Measurements from ENCODE around the gene NEUROG1. TPM values are rescaled to one million over a fixed set of nuclear protein-coding genes. Genes with fewer than 3 reads are reported as not detected.
"Not testable (repeated sequence)": the region's sequence is repeated elsewhere in the genome, so short reads cannot be mapped to it uniquely, and the experiment has no call there.

NEUROG1 gene
- total RNA-seq, 1 donor from 2014 or later = 0.04 TPM

GRCh38 chr5:135534609-135535419, 950 bp downstream of the NEUROG1 start:
- Histone ChIP-seq H3K36me3 (ENCODE audit: control insufficient read depth, insufficient read depth, low read length) (no peaks in the 10 kb centered on the region), H3K4me3 (ENCODE audit: low read depth, low read length) (no peak overlapping the region), H3K27me3 (ENCODE audit: control insufficient read depth, insufficient read depth, low read length) (peaks cover 66% of the 10 kb centered on the region)
- TF ChIP-seq, protein P1, sequence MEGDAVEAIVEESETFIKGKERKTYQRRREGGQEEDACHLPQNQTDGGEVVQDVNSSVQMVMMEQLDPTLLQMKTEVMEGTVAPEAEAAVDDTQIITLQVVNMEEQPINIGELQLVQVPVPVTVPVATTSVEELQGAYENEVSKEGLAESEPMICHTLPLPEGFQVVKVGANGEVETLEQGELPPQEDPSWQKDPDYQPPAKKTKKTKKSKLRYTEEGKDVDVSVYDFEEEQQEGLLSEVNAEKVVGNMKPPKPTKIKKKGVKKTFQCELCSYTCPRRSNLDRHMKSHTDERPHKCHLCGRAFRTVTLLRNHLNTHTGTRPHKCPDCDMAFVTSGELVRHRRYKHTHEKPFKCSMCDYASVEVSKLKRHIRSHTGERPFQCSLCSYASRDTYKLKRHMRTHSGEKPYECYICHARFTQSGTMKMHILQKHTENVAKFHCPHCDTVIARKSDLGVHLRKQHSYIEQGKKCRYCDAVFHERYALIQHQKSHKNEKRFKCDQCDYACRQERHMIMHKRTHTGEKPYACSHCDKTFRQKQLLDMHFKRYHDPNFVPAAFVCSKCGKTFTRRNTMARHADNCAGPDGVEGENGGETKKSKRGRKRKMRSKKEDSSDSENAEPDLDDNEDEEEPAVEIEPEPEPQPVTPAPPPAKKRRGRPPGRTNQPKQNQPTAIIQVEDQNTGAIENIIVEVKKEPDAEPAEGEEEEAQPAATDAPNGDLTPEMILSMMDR (IDR thresholded peaks at IDR 0.05; ENCODE audit: insufficient read depth, low read length, poor library complexity, severe bottlenecking) = no peak
- DNase-seq (ENCODE audit: low read depth) = no peak

DNA sequence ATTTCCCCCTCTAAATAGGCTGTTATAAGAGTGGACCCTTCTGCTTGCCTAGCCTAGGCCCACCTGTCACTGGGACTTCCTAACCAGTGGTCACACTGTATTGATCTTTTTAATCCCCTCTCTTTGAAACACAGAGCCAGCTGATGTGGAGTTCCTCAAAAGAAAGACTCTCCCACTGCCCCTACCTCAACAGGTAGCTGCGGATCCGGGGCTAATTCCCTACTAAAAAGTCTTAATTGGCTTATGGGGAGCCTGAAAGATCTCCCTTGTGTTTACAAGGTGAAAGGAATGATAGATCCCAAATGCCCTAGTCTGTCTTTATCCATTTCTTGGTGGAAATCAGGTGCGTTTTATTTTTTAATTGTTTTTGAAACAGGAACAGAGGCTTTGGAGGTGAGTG, 2.0 kb downstream of the NEUROG1 start:
- no peak for DNase-seq (ENCODE audit: low read depth)
- Histone ChIP-seq H3K27me3 (ENCODE audit: control insufficient read depth, insufficient read depth, low read length) (peaks cover 65% of the 10 kb centered on the region), H3K4me3 (ENCODE audit: low read depth, low read length) (no peak overlapping the region), H3K36me3 (ENCODE audit: control insufficient read depth, insufficient read depth, low read length) (no peaks in the 10 kb centered on the region)
- TF ChIP-seq, protein P1 (IDR thresholded peaks at IDR 0.05; ENCODE audit: insufficient read depth, low read length, poor library complexity, severe bottlenecking) = no peak

GRCh38 chr5:135533334-135533733, 2.4 kb downstream of the NEUROG1 start:
- TF ChIP-seq, protein P1 (IDR thresholded peaks at IDR 0.05; ENCODE audit: insufficient read depth, low read length, poor library complexity, severe bottlenecking) = no peak
- Histone ChIP-seq H3K36me3 (ENCODE audit: control insufficient read depth, insufficient read depth, low read length) (no peaks in the 10 kb centered on the region), H3K4me3 (ENCODE audit: low read depth, low read length) (no peak overlapping the region), H3K27me3 (ENCODE audit: control insufficient read depth, insufficient read depth, low read length) (peaks cover 63% of the 10 kb centered on the region)
- DNase-seq (ENCODE audit: low read depth) = no peak

- H3K27me3 ChIP-seq (ENCODE audit: control insufficient read depth, insufficient read depth, low read length) = peaks cover 32% of the 10 kb centered on the region
Measured at GRCh38 chr5:135529576-135529975, 6.2 kb downstream of the NEUROG1 start.

GRCh38 chr5:135526924-135527323, 8.8 kb downstream of the NEUROG1 start:
- Histone ChIP-seq H3K4me3 (ENCODE audit: low read depth, low read length) (no peak overlapping the region), H3K36me3 (ENCODE audit: control insufficient read depth, insufficient read depth, low read length) (no peaks in the 10 kb centered on the region), H3K27me3 (ENCODE audit: control insufficient read depth, insufficient read depth, low read length) (peaks cover 13% of the 10 kb centered on the region)
- DNase-seq (ENCODE audit: low read depth) = no peak
- TF ChIP-seq, protein P1 (IDR thresholded peaks at IDR 0.05; ENCODE audit: insufficient read depth, low read length, poor library complexity, severe bottlenecking) = no peak

More at GRCh38 chr5:135529576-135529975, 6.2 kb downstream of the NEUROG1 start:
- H3K36me3 ChIP-seq (ENCODE audit: control insufficient read depth, insufficient read depth, low read length); DNase-seq (ENCODE audit: low read depth); H3K4me3 ChIP-seq (ENCODE audit: low read depth, low read length): not testable (repeated sequence)

GRCh38 chr5:135521964-135522363, 13.8 kb downstream of the NEUROG1 start:
- no peaks in the 10 kb centered on the region for H3K36me3 ChIP-seq (ENCODE audit: control insufficient read depth, insufficient read depth, low read length)
- DNase-seq (ENCODE audit: low read depth) = no peak
- TF ChIP-seq, protein P1 (IDR thresholded peaks at IDR 0.05; ENCODE audit: insufficient read depth, low read length, poor library complexity, severe bottlenecking) = no peak
- H3K4me3 ChIP-seq (ENCODE audit: low read depth, low read length) = no peak overlapping the region
- peaks cover 4% of the 10 kb centered on the region for H3K27me3 ChIP-seq (ENCODE audit: control insufficient read depth, insufficient read depth, low read length)
